Stimulated activated CD8-positive, alpha-beta memory T cell treated with anti-CD3 and anti-CD28 coated beads, Interleukin-15, amount 100 ng/mL, for 48 hours (primary cell): ENCODE measurements around the gene INHBC.
A peak's percentile ranks its signal among the peaks of the same experiment; 100 is the strongest.
"Not testable (repeated sequence)": the region's sequence is repeated elsewhere in the genome, so short reads cannot be mapped to it uniquely, and the experiment has no call there.

ENCODE experiments used
- DNase-seq, 2 donors: peaks; one replicate each; pipeline ENCODE4 v3.0.0-alpha.2; 2020; ENCODE audit warnings: low read depth in 2 of 2

Gene INHBC

GRCh38 chr12:57429473-57430111, 5.0 kb upstream of the INHBC start:
- DNase-seq: no peak

GRCh38 chr12:57430112-57430930, 4.3 kb upstream of the INHBC start:
- peak in 1 of 2 donors; percentile 61 for DNase-seq

GRCh38 chr12:57430931-57431566, 3.5 kb upstream of the INHBC start, which contains the start of gene R3HDM2:
TSS of gene R3HDM2 (minus strand) at chr12:57431043. CDS start at chr12:57310428, 120,615 bp downstream.
- peak; percentile 93 for DNase-seq

GRCh38 chr12:57431654-57432188, 2.9 kb upstream of the INHBC start:
- DNase-seq: no peak

- no peak for DNase-seq
These were observed 1.2 kb upstream of the INHBC start for GRCh38 chr12:57433370-57433769.

GRCh38 chr12:57435293-57435692, 709 bp downstream of the INHBC start:
- DNase-seq: no peak

- no peak for DNase-seq
These were observed 3.8 kb downstream of the INHBC start for GRCh38 chr12:57438400-57438799.

- no peak for DNase-seq
These were observed 5.2 kb downstream of the INHBC start for GRCh38 chr12:57439762-57440266.

- not testable (repeated sequence) for DNase-seq
These were observed 6.8 kb downstream of the INHBC start for GRCh38 chr12:57441393-57441792.

GRCh38 chr12:57441846-57442427, 7.4 kb downstream of the INHBC start:
- DNase-seq: no peak

- not testable (repeated sequence) for DNase-seq
These were observed 9.8 kb downstream of the INHBC start for GRCh38 chr12:57444337-57444736.

GRCh38 chr12:57444744-57445143, 10.2 kb downstream of the INHBC start:
- no peak for DNase-seq

- no peak for DNase-seq
These were observed 11.8 kb downstream of the INHBC start for GRCh38 chr12:57446292-57446960.

GRCh38 chr12:57448669-57449068, 14.1 kb downstream of the INHBC start:
- DNase-seq: no peak

GRCh38 chr12:57449375-57449774, 14.8 kb downstream of the INHBC start:
- DNase-seq: no peak

GRCh38 chr12:57450057-57450456, 15.5 kb downstream of the INHBC start:
- DNase-seq: no peak

GRCh38 chr12:57451233-57451778, 16.7 kb downstream of the INHBC start:
- no peak for DNase-seq

GRCh38 chr12:57452181-57452936, 17.8 kb downstream of the INHBC start:
- DNase-seq: no peak

GRCh38 chr12:57452937-57453509, 18.4 kb downstream of the INHBC start:
- DNase-seq: no peak

- no peak for DNase-seq
These were observed 19.6 kb downstream of the INHBC start for GRCh38 chr12:57454213-57454565.
